NCI-H2171 treated with DMSO at 0.1 percent for 48 hours (cell line): ENCODE data around the gene ACOD1.

ENCODE experiments used
- DNase-seq: peaks from one replicate; lab custom pipeline; 2025; lab: John Stamatoyannopoulos, UW

ACOD1 gene

GRCh38 chr13:76991796-76992547, 43.7 kb downstream of the ACOD1 start, which contains the start of gene CLN5:
CLN5 (plus strand) TSS chr13:76992081; CDS start chr13:76992099, 18 bp downstream.
- DNase-seq = peak; percentile 94

GRCh38 chr13:76992548-76993001, 44.3 kb downstream of the ACOD1 start:
- no peak for DNase-seq

DNA sequence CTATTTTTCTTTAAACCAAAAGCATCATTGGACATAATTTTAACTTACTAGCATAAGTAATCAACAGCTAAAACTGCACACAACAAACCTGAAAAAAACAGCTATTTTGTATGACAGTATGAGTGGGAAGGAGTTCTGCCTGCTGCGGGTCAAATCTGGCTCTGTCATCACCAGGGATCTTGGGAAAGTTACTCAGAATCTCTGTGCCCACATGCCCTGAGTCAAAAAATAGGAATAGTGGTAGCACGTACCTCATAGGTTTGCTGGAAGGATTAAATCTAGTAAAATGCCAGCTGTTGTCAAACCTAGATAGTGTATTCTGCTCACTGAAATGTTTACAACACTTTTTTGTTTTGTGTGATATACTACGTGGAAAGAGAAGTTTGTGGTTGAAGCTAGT, 44.7 kb downstream of the ACOD1 start:
- no peak for DNase-seq

- no peak for DNase-seq
Observed at GRCh38 chr13:76993473-76993872, 45.2 kb downstream of the ACOD1 start.

GRCh38 chr13:76994281-76994680, 46.0 kb downstream of the ACOD1 start:
- DNase-seq = no peak

GRCh38 chr13:77000475-77000874, 52.2 kb downstream of the ACOD1 start:
- no peak for DNase-seq

DNA sequence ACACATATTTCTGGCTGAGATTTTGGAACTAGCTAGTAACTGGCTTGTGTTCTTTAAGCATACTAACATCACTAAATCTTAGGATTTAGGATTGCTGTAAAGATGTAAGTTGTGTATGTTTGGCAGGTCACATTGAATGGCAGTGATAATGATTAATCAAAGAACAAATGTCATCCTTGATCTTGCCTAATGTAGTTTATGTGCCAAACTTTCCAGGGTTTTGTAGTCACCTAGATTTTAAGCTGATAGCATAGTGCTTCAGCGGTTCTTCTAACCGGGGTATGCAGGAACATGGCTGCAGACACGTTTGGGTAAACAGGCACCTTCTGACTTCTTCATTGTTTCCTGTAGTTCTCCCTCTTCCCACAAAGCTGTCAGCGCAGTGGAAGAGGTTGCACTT, 53.2 kb downstream of the ACOD1 start:
- DNase-seq = no peak

- no peak for DNase-seq
Observed at GRCh38 chr13:77001963-77002587, 53.8 kb downstream of the ACOD1 start.

- DNase-seq = peak; percentile 62
Observed at GRCh38 chr13:77002590-77003190, 54.4 kb downstream of the ACOD1 start.
